DOHH2 (cell line): ENCODE results near the gene FAM131A.

Source experiments
- CTCF ChIP-seq: fragments of 200-600 bp; sonication (generic); IDR thresholded peaks from one replicate; pipeline ENCODE4 v1.5.1; 2014; ENCODE audit warnings: antibody characterized with exemption, mild to moderate bottlenecking, low read depth, low read length; ENCODE audit not compliant: poor library complexity, severe bottlenecking
- EZH2phosphoT487 ChIP-seq: fragments of 200-600 bp; sonication (generic); IDR thresholded peaks from 2 replicates; pipeline ENCODE4 v1.6.1; 2017; ENCODE audit warnings: borderline replicate concordance, mild to moderate bottlenecking, antibody characterized with exemption, low read length, moderate library complexity, mixed read lengths

GRCh38 chr3:184389935-184390528 is 52.6 kb downstream of the FAM131A start:
- TF ChIP-seq CTCF (no peak), EZH2phosphoT487 (no peak)
